Stimulated activated CD4-positive, alpha-beta T cell treated with anti-CD3 and anti-CD28 coated beads, Interleukin-15, amount 100 ng/mL, for 48 hours (primary cell): ENCODE measurements around the gene IRF6.

Experiments
- DNase-seq, 2 donors: peaks; one replicate each; pipeline ENCODE4 v3.0.0-alpha.2; 2020; ENCODE audit warnings: low read depth in 2 of 2

The IRF6 gene

DNA sequence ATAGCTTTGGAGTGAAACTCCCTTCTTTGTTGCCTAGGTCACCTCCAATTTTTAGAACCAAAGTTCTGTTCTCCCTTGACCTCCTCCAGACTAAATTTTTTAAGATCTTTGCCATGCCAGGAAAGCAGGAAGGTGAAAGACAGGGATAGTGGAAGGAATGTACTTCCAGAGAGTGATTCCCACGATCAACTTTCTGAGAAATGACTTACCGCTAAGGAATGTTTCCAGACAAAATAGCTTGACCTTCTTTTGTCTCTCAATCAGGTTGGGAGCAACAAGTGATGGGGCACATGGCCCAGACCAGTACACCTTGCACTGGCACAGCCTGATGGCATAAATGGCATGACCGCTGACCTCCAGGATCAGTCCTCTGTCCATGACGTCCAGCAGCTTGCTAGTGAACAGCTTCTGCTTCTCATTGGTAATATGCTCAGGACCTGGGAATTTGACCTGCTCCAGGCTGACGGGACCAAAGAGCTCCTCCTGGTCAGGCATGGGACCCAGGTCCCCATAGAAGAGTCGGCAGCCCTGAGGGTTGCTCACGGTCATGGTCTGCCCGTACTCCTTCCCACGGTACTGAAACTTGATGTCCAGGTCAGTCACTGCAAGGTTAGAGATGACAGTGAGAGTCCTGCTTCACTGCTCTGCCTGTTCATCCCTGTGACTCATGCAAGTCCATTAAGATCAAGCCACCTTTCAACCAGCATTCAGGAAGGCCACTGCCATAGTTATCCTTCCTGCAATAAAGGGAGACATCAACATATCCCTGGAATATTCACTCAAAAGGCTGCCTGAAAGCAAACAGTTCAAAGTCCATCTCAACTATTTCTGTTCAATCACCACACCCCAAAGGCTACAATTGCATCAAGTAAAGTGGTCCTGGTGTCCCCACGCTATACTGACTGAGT is 15.4 kb downstream of the IRF6 start:
- DNase-seq = no peak

DNA sequence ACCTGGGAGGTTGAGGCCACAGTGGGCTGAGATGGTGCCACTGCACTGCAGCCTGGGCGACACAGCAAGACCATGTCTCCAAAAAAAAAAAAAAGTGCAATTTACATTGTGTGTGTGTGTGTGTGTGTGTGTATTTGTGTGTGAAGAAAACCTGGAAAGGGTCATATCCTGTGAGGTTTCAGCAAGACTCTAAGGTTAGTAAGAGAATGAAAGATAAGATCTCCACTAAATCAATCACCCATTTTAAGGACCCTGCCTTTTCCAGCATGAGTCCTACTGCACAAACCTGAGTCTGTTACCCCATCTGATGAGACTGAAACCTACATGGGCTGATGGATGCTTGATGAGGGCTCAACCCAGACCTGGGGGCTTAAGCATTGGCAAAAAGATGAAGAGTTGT is 16.7 kb downstream of the IRF6 start:
- DNase-seq = no peak

DNA sequence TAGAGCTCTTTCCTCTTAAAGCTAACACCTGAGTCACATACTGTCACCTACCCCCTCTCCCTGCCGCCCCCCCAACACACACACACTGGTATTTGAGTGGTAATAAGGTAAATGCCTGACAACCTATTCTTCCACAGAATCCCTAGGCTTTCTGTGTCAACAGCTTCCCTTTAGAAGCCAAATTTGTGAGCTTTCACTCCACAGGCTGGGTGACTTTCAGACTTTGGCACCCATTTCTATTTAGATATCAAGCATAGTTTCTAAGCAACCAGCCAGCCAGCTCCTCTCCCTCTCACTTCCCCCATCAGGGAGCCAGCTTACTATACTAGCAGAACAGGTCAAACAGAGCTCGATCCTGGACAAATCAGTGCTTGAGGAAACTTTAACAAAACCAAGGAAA is 18.4 kb downstream of the IRF6 start:
- no peak for DNase-seq

DNA sequence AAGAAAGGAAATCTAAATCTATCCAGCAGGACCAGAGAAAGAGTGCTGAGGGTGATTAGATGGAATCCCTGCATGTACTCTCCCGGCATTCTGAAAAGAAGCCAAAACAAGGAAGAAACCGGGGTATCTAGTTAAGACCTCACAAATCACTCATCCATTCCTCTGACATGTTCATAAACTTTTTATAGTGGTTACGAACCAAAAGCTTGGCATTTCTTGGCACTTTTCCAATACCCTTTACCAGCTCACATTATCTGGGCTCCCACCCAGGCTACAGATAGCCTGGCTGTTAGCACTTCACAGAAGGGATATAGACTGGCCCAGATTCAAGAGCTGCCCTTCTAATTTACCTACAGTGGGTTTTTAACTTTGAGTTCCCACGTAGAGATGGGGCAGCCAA is 19.8 kb downstream of the IRF6 start:
- DNase-seq = no peak

DNA sequence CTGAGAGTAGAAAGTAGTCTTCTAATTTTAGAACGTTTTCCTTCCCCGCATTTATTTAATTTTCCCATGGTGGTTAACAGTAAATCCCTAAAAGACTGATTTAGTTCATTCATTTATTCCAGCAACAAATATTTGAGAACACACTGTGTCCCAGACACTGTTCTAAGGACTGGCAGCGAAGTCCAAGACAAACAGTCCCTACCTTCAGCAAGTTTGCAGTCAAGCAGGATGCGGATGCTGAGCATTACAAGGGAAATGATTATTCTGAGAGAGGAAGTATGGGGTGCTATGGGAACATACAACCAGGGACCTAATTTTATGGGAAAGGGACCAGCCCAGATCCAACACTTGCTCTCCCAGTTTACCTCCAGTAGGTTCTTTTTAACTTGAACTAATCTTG is 20.4 kb downstream of the IRF6 start:
- DNase-seq = no peak

DNA sequence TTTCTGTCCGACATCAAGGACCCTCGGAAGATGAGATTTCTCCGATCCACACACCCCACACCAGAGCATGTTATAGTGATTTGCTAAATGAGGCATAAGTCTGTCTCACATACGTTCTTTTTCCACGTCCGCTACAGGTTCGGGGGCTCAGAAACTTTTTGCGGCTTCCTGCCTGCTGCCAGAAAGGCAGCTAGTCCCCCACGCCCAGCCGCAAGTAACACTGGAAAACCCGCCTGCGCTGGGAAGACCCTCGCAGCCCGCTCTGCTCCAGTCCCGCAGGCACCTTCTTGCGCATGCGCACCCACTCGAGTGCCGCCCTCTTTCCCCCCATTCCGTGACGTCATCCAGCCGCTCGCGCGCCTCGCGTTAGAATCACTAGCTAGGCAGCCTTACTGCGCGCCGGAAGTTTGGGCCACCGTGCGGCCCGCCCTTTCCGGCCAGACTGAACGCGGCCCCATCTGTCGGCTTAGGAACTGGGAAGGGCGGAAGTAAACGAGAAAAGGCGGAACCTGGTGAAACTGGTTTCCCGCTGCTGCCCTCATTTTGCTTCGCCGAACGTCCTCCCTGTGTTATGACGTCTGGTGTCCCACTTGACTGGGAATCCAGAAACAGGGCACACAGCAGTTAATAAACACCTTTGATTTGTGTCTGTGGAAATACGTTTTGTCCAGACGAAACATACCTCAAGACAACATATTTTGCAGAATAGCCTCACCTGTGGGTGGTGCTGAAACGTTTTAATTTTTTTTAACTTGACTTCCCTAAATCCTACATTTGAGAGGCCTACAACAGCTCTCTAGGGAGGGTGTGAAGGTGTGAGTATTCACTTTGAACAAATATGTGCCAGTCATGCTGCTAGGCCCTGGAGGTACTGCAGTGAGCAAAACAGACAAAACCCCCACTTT is 21.4 kb downstream of the IRF6 start, which contains the start of gene C1orf74:
Gene C1orf74 (minus strand): TSS at position 295 of the 905 bp plus-strand sequence. CDS start 925 bp downstream, outside the sequence.
- DNase-seq = peak; percentile 98 to 99

DNA sequence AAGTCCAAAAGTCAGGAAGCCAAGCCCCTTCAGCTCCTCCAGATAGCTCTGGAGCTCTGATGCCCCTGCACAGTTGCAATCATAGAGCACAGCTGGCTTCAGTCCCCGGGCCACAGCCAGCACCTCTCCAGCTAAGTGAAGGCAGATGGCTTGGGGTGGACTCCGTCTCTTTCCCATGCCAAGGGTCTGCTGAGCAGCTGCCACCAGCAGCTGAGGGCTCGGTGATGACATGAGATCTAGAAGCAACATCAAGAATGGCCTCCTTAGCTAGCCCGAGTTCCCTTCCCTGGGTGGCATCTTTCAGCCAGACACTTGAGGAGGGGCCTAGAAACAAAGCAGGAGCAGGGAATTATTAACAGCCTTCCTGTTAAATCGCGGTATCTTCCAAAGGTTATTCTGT is 22.6 kb downstream of the IRF6 start:
- no peak for DNase-seq

DNA sequence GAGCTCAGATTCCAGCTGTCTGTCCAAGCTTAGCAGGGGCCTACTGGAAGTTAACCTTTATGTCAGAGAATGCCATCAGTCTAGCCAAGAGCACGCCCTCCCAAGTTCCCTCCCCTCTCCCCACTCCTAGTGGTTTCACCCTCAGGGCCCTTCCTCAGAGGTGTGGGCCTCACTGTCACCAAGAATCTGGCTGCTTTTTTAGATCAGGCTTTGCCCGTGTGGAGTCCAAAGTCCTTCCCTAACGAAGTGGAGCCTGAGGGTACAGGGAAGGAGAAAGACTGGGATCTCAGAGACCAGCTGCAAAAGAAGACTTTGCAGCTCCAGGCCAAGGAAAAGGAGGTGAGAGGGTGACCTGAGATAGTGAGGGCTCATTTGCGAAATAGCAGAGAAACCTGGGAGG is 25.7 kb downstream of the IRF6 start:
- DNase-seq = no peak

DNA sequence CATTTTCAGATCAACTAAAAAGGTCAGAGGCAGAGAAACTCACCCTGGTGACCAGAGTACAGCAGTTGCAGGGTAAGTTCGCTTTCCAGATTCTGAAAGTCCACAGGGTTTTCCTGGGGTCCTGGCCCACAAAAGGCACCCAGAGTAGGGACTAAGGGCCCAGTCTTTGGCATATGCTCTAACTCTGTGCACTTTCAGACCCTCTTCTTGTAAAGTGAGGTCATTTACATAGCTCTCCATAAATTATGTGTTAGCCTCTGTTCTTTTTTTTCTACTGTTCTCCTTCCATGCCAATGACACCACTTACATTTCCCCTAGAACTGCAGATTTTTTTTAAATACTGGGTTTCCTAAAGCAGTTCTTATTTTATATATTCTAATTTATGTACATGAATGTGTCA is 27.8 kb downstream of the IRF6 start:
- no peak for DNase-seq

DNA sequence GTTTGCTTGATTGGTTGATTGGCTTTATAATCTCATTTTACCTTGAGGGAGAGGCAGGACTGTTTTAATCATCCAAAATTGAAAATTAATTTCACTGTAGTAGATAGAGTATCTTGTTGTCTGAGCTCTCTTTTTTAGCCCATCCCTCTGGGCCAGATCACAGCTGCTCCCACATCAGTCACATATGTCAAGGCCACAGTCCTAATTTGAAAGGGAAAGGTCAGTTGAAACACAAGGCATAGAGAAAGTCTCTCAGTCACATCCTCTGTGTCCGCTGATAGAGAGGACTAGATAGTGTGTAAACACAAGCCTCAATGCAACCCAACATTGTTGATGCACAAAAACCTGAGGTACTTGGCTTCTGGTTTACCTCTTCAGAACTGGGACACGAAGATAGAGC is 28.4 kb downstream of the IRF6 start:
- no peak for DNase-seq

DNA sequence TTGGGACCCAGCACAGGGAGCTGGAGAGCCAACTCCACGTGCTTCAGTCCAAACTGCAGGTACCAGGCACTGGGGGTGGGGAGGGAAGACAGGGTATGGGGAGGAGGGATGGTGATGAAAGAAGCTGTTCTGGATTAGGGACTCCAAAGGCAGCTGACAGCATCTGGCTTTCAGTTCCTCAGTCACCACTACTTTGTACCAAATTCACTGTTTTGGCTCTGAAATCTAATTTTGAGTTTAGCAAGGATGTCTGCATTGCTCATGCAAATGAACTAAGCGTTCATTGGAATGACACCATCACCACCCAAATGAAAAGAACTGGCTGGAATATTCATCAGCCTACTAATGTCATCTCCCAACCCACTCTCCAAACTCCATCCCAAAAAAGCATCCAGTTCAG is 30.3 kb downstream of the IRF6 start:
- DNase-seq = no peak

DNA sequence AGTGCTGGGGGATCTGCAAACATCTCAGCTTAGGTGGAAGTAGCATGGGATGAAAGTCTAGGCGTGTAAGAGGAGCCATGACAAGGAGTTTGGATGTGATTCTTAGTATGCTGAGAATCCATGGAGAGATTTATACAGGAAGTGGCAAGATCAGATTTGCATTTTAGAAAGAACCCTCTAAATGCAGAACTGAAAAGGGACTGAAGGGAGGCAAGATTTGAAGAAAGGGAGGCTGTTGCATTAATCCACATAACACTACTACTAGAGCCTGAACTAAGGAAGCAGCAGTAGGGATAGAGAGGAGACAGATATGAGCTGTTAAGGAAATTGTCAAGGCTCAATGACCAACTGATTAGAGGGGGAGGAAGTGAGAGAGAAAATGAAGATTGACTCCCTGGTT is 31.4 kb downstream of the IRF6 start:
- DNase-seq = no peak

DNA sequence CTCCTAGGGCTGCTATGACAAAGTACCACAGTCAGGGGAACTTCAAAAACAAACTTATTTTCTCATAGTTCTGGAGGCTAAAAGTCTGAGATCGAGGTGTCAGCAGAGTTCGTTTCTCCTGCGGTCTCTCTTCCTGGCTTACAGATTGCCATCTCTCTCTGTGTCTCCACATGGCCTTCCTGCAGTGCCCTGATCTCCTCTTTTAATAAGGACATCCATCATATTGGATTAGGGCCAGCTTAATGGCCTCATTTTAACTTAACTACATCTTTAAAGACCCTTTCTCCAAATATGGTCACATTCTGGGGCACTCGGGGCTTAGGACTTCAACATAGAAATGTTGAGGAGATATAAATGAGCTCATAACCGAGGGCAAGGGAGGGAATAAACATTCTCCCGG is 33.8 kb downstream of the IRF6 start:
- DNase-seq = no peak

DNA sequence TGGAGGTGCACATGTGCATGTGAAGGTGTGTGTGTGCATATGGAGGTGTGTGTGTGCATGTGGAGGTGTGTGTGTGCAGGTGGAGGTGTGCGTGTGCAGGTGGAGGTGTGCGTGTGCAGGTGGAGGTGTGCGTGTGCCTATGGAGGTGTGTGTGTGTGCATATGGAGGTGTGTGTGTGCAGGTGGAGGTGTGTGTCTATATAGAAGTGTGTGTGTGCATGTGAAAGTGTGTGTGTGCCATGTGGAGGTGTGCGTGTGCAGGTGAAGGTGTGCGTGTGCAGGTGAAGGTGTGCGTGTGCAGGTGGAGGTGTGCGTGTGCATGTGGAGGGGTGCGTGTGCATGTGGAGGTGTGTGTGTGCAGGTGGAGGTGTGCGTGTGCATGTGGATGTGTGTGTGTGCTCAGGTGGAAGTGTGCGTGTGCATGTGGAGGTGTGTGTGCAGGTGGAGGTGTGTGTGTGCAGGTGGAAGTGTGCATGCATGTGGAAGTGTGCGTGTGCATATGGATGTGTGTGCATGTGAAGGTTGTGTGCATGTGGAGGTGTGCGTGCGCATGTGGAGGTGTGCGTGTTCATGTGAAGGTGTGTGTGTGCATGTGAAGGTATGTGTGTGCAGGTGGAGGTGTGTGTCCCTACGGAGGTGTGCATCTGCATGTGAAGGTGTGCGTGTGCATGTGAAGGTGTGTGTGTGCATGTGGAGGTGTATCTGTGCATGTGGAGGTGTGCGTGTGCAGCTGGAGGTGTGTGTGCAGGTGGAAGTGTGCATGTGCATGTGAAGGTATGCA is 35.1 kb downstream of the IRF6 start:
- DNase-seq = no peak

DNA sequence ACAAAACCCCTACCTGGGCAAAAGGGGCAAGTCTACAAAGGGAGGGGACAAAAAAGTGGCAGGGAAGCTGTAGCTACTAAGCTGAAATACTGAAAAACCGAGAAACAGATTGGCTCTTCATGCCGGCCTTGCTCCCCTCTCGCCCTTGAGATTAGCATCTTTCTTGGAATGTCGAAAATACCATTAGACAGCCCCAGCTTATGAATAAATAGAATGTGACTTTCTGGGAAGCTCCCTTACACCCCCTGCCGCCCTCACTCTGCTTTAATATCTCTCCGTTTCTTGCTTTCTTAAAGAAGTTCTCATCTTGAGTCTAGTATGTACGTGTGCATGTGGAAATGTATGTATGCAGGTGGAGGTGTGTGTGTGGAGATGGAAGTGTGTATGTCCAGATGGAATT is 36.0 kb downstream of the IRF6 start:
- DNase-seq = no peak

DNA sequence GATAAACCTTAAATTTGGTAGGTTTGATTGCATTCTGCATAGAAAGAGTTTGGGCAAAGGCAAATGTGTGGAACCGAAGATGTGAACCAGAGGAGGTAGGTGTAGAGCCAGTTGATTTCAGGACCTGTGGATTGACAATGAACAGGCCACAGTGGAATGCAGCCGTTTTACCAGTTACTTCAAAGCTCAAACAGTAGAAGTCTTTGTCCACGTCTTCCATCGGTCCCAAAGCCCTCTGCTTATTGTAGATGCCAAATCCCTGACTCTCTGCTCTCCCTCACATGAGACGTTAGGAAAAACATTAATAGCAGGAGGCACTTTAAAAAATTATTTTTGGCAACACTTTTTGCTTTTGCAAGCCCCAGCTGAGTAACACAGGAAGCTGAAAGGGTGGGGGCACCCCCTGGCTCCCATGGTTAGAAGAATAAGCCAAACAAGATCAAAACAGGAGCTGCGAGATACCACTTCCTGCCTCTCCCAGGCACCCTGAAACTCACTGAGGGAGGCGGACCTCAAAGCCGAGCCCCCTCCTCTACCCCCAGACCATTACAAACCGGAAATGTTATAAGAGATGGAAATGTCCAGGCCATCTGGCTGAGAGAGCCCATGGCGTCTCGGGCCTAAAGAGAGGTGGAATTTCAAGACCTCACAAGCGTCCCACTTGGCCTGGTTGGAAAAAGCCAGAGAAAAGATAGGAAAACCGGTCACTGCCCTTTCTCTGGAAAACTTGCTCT is 36.6 kb downstream of the IRF6 start:
- DNase-seq = peak; percentile 71

DNA sequence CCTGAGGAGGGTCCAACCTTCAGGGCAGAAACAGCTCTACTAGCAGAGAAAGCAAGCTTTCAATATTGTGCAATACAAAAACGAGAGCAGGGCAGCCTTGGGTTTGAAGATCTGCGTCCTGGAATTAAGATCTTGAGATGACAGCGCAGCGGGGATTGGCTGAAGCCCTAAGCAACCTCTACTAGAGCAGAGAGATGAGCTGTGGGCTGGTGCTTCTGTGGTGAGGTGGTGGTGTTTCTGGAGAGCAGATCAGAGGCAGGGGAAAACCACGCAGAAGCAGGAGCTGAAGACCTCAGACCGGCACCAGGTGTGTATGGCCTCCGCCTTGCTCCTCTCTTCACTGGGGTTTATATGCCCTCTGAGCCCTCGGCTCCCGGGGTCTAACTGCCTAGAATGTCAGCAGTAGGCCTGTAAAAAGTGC is 37.6 kb downstream of the IRF6 start:
- DNase-seq = peak; percentile 81 to 83

DNA sequence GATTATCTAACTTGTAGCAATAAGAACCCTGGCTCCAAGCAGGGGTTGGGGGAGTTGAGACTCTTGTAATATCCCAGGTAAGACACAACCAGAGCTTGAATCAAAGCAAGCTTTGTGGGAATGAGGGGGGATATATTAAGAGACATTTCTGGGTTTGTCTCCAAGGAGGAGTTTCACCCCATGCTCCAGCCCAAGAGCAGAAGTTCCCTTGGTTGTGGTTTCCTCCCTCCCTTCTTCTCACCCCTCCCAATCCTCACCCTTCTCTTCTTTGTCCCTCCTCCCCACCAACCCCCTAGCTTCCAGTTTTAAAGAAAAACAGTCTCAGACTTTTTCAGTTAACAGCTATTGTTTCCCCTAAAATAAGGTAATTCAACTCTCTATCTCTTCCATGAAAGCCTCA is 38.2 kb downstream of the IRF6 start:
- no peak for DNase-seq

DNA sequence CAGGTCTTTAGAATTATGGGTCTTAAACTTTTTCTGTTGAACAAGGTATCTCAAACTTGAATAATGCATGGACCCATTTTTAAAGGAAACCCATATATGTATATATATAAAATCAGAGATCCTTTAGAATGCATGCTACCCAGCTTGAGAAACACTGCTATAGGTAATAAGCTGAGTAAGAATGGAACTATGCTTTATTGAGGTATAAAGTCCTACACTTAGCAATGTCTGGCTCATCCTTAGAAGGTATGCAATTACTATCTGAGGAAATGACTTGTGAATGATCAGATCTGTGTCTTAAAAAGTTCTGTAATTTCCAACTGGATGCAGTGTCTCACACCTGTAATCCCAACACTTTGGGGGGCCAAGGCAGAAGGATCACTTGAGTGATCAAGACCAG is 38.8 kb downstream of the IRF6 start:
- DNase-seq = no peak

DNA sequence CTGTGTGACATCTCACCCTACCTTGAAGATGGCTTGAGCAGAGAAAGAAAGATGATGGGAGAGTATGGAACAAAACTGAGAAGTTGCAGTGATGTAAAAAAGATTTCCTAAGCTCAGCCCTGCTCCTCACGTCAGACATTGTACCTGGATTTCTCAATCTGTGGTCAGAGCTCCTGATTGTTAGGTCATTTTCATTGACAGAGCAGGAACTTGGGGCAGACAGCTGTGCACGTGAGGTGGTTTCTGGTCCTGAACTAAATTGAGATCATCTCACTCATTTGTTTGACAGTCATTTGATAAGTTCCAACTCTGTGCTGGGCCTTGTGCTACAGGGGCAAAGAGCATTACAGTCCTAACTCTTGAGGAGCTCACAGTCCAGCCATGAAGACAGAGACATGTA is 39.9 kb downstream of the IRF6 start:
- DNase-seq = no peak

DNA sequence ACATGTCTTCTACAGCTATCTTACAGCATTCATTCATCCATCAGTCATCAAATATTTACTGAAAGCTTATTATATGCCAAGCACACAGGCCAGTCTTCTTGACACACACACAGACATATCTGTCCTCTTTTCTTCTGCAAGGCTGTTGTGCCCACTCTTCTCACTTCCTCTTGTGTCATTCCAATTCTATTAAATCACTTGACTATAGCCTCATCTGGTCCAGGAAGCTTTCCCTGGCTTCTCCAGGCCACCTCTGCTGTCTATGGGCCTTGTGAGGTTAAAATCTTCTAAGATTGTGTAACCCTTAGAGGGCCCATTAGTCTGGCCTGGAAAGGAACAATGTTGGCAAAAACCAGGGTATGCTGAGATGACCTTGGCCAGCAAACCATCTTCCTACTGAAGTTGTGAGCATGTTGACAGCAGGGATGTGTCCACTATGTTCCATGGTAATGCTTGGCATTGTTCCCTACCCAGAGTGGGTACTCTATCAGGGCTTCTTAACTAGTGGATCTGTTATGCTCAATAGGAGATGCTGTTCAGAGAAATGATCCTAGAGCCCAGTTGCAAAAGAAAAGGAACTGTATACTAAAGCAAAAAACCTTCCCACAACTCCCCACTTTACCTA is 44.8 kb downstream of the IRF6 start:
- DNase-seq = no peak
